Right cardiac atrium (tissue), 5 donors: Measurements from ENCODE around the gene UGT1A7. TPM values are rescaled to one million over a fixed set of nuclear protein-coding genes. Genes with fewer than 3 reads are reported as not detected.

ENCODE experiments used
- ATAC-seq, 2 donors: fragments of 200-7000 bp; cut with Tn5 transposase; one replicate each; pipeline versions ENCODE4 v1.8.0 to v1.9.1; 2020; ENCODE audit warnings: moderate library complexity in 2 of 2, mild to moderate bottlenecking in 1 of 2
- DNase-seq, 3 donors: peaks; one replicate each; pipeline ENCODE4 v3.0.0-alpha.2; 2020
- H3K27ac ChIP-seq: one replicate; pipeline ENCODE4 v1.5.1; 2013; ENCODE audit warnings: mild to moderate bottlenecking, low read length, control low read depth, moderate library complexity
- H3K27me3 ChIP-seq: one replicate; pipeline ENCODE4 v1.6.1; 2013; ENCODE audit not compliant: control insufficient read depth, insufficient read depth
- H3K4me1 ChIP-seq: one replicate; pipeline ENCODE4 v1.6.1; 2013; ENCODE audit warnings: low read length; ENCODE audit not compliant: control insufficient read depth, insufficient read depth
- H3K4me3 ChIP-seq: one replicate; pipeline ENCODE4 v1.5.1; 2013; ENCODE audit warnings: low read length, control low read depth
- H3K9me3 ChIP-seq: one replicate; pipeline ENCODE4 v1.6.1; 2013; ENCODE audit warnings: low read length; ENCODE audit not compliant: control insufficient read depth
- WGBS: extraction: QIAGEN DNeasy Blood & Tissue Kit; methylation state at CpG from one replicate; pipeline ENCODE4 v1.1.7; 2013; 5-methylcytosine and 5-hydroxymethylcytosine counted together
- intact Hi-C, 4 donors: fragments of 100-400 bp; cut with DNase I; formaldehyde crosslinking; loops; one replicate each; pipeline versions ENCODE4 v1.11.0 to v1.14.0; 2022 to 2023
- polyA plus RNA-seq: library from polyadenylated mRNA; stranded (reverse); fragments of 200-250 nt; gene quantifications from one replicate; pipeline ENCODE4 v1.2.3, GENCODE V29; 2013
- total RNA-seq, 4 donors: library from RNA; stranded (reverse); fragmentation: NEBNext Ultra II Directional; extraction: Animal tissue kit (Norgen Biotek cat#: 25700); gene quantifications; one replicate each; pipeline ENCODE4 v1.2.1, GENCODE V29; 2021
- donor health status: healthy with polysubstance abuse.
- donor health status: DM: no; HTN: yes; CAD: no.
- donor health status: DM: no; HTN: no; CAD: no.
- donor health status: DM: no; HTN: yes; CAD: no; lungs with severe emphysema.
- donor health status: DM: yes; HTN: yes; CAD: no.

UGT1A7 gene
- total and polyA plus RNA-seq, 5 donors = not detected

DNA sequence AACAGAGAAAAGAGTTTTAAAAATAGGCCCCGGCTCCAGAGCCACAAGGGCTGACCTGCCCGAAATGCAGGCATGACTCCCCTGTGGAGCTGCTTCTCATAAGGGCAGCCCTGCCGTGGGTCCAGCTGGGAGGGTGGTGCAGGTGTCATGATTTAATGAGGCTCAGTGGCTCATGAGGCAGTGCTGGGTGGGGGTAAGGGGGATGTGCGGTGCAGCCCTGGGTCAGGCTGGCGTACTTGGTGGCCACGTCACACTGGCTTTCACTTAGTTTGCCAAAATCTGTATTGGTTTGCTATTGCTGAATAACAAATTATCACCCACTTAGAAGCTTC, 139.0 kb downstream of the UGT1A7 start:
- H3K27me3 ChIP-seq = no peaks in the 10 kb centered on the region
- DNase-seq (peak in 1 of 3 donors; percentile 22), ATAC-seq (no peak)
- H3K4me1 ChIP-seq = no peaks in the 10 kb centered on the region
- 86% methylated on average over 6 of the region's 6 CpGs for WGBS
- intact Hi-C loops = no loop called here
- H3K27ac ChIP-seq = no peak overlapping the region
- H3K4me3 ChIP-seq = no peak overlapping the region
- no peaks in the 10 kb centered on the region for H3K9me3 ChIP-seq

DNA sequence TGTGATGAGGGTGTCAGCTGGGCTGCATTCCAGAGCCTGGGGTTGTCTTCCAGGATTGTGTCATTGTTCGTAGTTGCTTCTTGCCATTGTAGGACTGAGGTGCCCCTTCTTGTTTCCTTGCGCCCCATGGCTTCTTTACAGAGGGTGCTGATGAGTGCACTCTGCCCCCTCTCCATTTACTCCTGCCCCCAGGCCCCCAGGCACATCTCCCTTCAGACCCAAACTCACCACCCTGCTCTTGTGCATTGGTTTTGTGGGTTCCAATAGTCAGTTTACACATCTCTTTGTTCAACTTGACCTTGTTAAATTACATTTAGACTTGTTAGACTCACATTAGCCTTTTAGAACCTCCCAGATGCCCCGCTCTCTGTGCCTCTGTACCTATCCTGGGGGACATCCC, 139.5 kb downstream of the UGT1A7 start:
- H3K27ac ChIP-seq = no peak overlapping the region
- H3K9me3 ChIP-seq = no peaks in the 10 kb centered on the region
- intact Hi-C loops = no loop called here
- H3K4me3 ChIP-seq = no peak overlapping the region
- peak in 1 of 3 donors; percentile 1 for DNase-seq
- ATAC-seq = no peak
- no peaks in the 10 kb centered on the region for H3K27me3 ChIP-seq
- 86% methylated on average over 3 of the region's 3 CpGs for WGBS
- no peaks in the 10 kb centered on the region for H3K4me1 ChIP-seq

- intact Hi-C loops = no loop called here
- WGBS = 94% methylated on average over 8 of the region's 8 CpGs
These were observed 140.0 kb downstream of the UGT1A7 start for GRCh38 chr2:233821709-233822100.

GRCh38 chr2:233822101-233822771, 140.5 kb downstream of the UGT1A7 start:
- intact Hi-C loops = no loop called here
- 88% methylated on average over 21 of the region's 21 CpGs for WGBS
- H3K4me3 ChIP-seq = no peak overlapping the region
- ATAC-seq (no peak), DNase-seq (peak in 2 of 3 donors; percentile 33 to 41)
- H3K27me3 ChIP-seq = no peaks in the 10 kb centered on the region
- H3K4me1 ChIP-seq = no peaks in the 10 kb centered on the region
- no peaks in the 10 kb centered on the region for H3K9me3 ChIP-seq
- no peak overlapping the region for H3K27ac ChIP-seq

More at GRCh38 chr2:233821709-233822100, 140.0 kb downstream of the UGT1A7 start:
- Histone ChIP-seq H3K9me3 (no peaks in the 10 kb centered on the region), H3K4me1 (no peaks in the 10 kb centered on the region), H3K27ac (no peak overlapping the region), H3K27me3 (no peaks in the 10 kb centered on the region), H3K4me3 (no peak overlapping the region)
- ATAC-seq (no peak), DNase-seq (no peak)

Other genes starting within 250 kb of the UGT1A7 start
- 10 to 100 TPM; 16.8 to 18.6 (median 18.1) TPM for gene USP40, start 115.1 kb upstream of the UGT1A7 start, total RNA-seq
- 15.1 TPM for gene USP40, start 115.1 kb upstream of the UGT1A7 start, polyA plus RNA-seq
- gene UGT1A8, start 64.3 kb upstream of the UGT1A7 start, total RNA-seq = not detected
- gene UGT1A8, start 64.3 kb upstream of the UGT1A7 start, polyA plus RNA-seq = not detected
- not detected for gene UGT1A10, start 45.5 kb upstream of the UGT1A7 start, total RNA-seq
- not detected for gene UGT1A10, start 45.5 kb upstream of the UGT1A7 start, polyA plus RNA-seq
- gene UGT1A9, start 10.0 kb upstream of the UGT1A7 start, total RNA-seq = not detected
- not detected for gene UGT1A9, start 10.0 kb upstream of the UGT1A7 start, polyA plus RNA-seq
- gene UGT1A6, start 11.0 kb downstream of the UGT1A7 start, total RNA-seq = not detected
- not detected for gene UGT1A6, start 11.0 kb downstream of the UGT1A7 start, polyA plus RNA-seq
- gene UGT1A5, start 31.0 kb downstream of the UGT1A7 start, total RNA-seq = not detected
- gene UGT1A5, start 31.0 kb downstream of the UGT1A7 start, polyA plus RNA-seq = not detected
- not detected for gene UGT1A4, start 36.8 kb downstream of the UGT1A7 start, total RNA-seq
- 0.07 TPM for gene UGT1A4, start 36.8 kb downstream of the UGT1A7 start, polyA plus RNA-seq
- gene UGT1A3, start 47.1 kb downstream of the UGT1A7 start, total RNA-seq = not detected
- gene UGT1A3, start 47.1 kb downstream of the UGT1A7 start, polyA plus RNA-seq = not detected
- not detected for gene UGT1A1, start 78.4 kb downstream of the UGT1A7 start, total RNA-seq
- gene UGT1A1, start 78.4 kb downstream of the UGT1A7 start, polyA plus RNA-seq = not detected
- gene MROH2A, start 96.4 kb downstream of the UGT1A7 start, total RNA-seq = not detected
- gene MROH2A, start 96.4 kb downstream of the UGT1A7 start, polyA plus RNA-seq = not detected
- under 1 TPM in 2 of 4 donors, not detected in 2; 0.77 to 0.94 TPM for gene HJURP, start 172.6 kb downstream of the UGT1A7 start, total RNA-seq
- gene HJURP, start 172.6 kb downstream of the UGT1A7 start, polyA plus RNA-seq = 0.09 TPM
- not detected for gene TRPM8, start 235.5 kb downstream of the UGT1A7 start, total RNA-seq
- gene TRPM8, start 235.5 kb downstream of the UGT1A7 start, polyA plus RNA-seq = not detected